ENCODE measurements around the gene CHRNA10. TPM values are rescaled to one million over a fixed set of nuclear protein-coding genes. Genes with fewer than 3 reads are reported as not detected.

CHRNA10 gene
- total RNA-seq, 1 experiment from 2014 or later, result 1.9 TPM

GRCh38 chr11:3638513-3638912, 32.7 kb downstream of the CHRNA10 start:
- CTCF ChIA-PET, result no interaction called here
- Histone ChIP-seq H3K27ac (no peak overlapping the region), H3K79me2 (ENCODE audit: low read depth) (no peaks in the 10 kb centered on the region), H2AFZ (no peak overlapping the region), H3K36me3 (ENCODE audit: low read depth) (no peaks in the 10 kb centered on the region), H3K27me3 (ENCODE audit: insufficient read depth, low read depth) (no peaks in the 10 kb centered on the region), H3K4me3 (no peak overlapping the region), H3K4me1 (replicated peaks; ENCODE audit: insufficient read depth) (no peaks in the 10 kb centered on the region; the same call in 1 of the 2 replicates), H3F3A (ENCODE audit: insufficient read depth, low read depth) (no peaks in the 10 kb centered on the region), H3K4me2 (no peak overlapping the region), H4K20me1 (ENCODE audit: insufficient read depth) (no peaks in the 10 kb centered on the region), H3K9me3 (ENCODE audit: insufficient read depth, low read depth) (no peaks in the 10 kb centered on the region), H3K9me2 (ENCODE audit: insufficient read depth) (no peaks in the 10 kb centered on the region)
- DNase-seq, result no peak
- intact Hi-C loops (cut with micrococcal nuclease; ENCODE audit: unreplicated experiment), result no loop called here
- TF ChIP-seq EZH2 (IDR thresholded peaks at IDR 0.05; ENCODE audit: low read depth) (no peak), CTCF (conservative IDR thresholded peaks at IDR 0.05) (no peak)
- POLR2A ChIA-PET (ENCODE audit: unreplicated experiment), result no interaction called here
- BruUV-seq (replicated peaks), result no TSS peak

- H3K4me3 ChIP-seq, result no peak overlapping the region
- no peak for DNase-seq
- CTCF ChIA-PET, result no interaction called here
- no peaks in the 10 kb centered on the region for H3K9me3 ChIP-seq (ENCODE audit: insufficient read depth, low read depth)
- intact Hi-C loops (cut with micrococcal nuclease; ENCODE audit: unreplicated experiment), result no loop called here
- H3K79me2 ChIP-seq (ENCODE audit: low read depth), result no peaks in the 10 kb centered on the region
- no peaks in the 10 kb centered on the region for H3K4me1 ChIP-seq (replicated peaks; ENCODE audit: insufficient read depth)
- no peaks in the 10 kb centered on the region for H3K9me2 ChIP-seq (ENCODE audit: insufficient read depth)
- H3F3A ChIP-seq (ENCODE audit: insufficient read depth, low read depth), result no peaks in the 10 kb centered on the region
- H3K4me2 ChIP-seq, result no peak overlapping the region
- no peaks in the 10 kb centered on the region for H4K20me1 ChIP-seq (ENCODE audit: insufficient read depth)
- no peaks in the 10 kb centered on the region for H3K36me3 ChIP-seq (ENCODE audit: low read depth)
- no peaks in the 10 kb centered on the region for H3K27me3 ChIP-seq (ENCODE audit: insufficient read depth, low read depth)
- H3K27ac ChIP-seq, result no peak overlapping the region
- TF ChIP-seq EZH2 (IDR thresholded peaks at IDR 0.05; ENCODE audit: low read depth) (no peak), CTCF (conservative IDR thresholded peaks at IDR 0.05) (no peak)
- BruUV-seq (replicated peaks), result no TSS peak
- no peak overlapping the region for H2AFZ ChIP-seq
- POLR2A ChIA-PET (ENCODE audit: unreplicated experiment), result no interaction called here
Observed at GRCh38 chr11:3637201-3637600, 34.0 kb downstream of the CHRNA10 start.

- no peaks in the 10 kb centered on the region for H3K27me3 ChIP-seq (ENCODE audit: insufficient read depth, low read depth)
- H3K9me3 ChIP-seq (ENCODE audit: insufficient read depth, low read depth), result no peaks in the 10 kb centered on the region
- H3F3A ChIP-seq (ENCODE audit: insufficient read depth, low read depth), result no peaks in the 10 kb centered on the region
- no peaks in the 10 kb centered on the region for H3K9me2 ChIP-seq (ENCODE audit: insufficient read depth)
- BruUV-seq (replicated peaks), result no TSS peak
- H3K36me3 ChIP-seq (ENCODE audit: low read depth), result no peaks in the 10 kb centered on the region
- H3K4me3 ChIP-seq, result no peak overlapping the region
- H4K20me1 ChIP-seq (ENCODE audit: insufficient read depth), result no peaks in the 10 kb centered on the region
- intact Hi-C loops (cut with micrococcal nuclease; ENCODE audit: unreplicated experiment), result no loop called here
- TF ChIP-seq CTCF (conservative IDR thresholded peaks at IDR 0.05) (no peak), EZH2 (IDR thresholded peaks at IDR 0.05; ENCODE audit: low read depth) (no peak)
- ChIA-PET POLR2A (ENCODE audit: unreplicated experiment) (no interaction called here), CTCF (no interaction called here)
- H3K4me1 ChIP-seq (replicated peaks; ENCODE audit: insufficient read depth), result no peaks in the 10 kb centered on the region
- H3K4me2 ChIP-seq, result no peak overlapping the region
- no peak overlapping the region for H3K27ac ChIP-seq
- H3K79me2 ChIP-seq (ENCODE audit: low read depth), result no peaks in the 10 kb centered on the region
- H2AFZ ChIP-seq, result no peak overlapping the region
- DNase-seq, result no peak
Observed at GRCh38 chr11:3635641-3636375, 35.4 kb downstream of the CHRNA10 start.

Measured in PC-9 (cell line).